WERI-Rb-1 (cell line): Measurements from ENCODE around the gene HLA-DQA1.
"Not testable (repeated sequence)": the region's sequence is repeated elsewhere in the genome, so short reads cannot be mapped to it uniquely, and the experiment has no call there.

Experiments used
- DNase-seq: peaks from one replicate; pipeline ENCODE4 v3.0.0-alpha.2; 2020
- H3K27ac ChIP-seq: fragments of 250-450 bp; sonication (Bioruptor Pico); 2 replicates; pipeline ENCODE4 v1.5.1; 2020; ENCODE audit warnings: mild to moderate bottlenecking, moderate library complexity
- H3K27me3 ChIP-seq: fragments of 250-450 bp; sonication (Bioruptor Pico); 2 replicates; pipeline ENCODE4 v1.5.1; 2021; ENCODE audit warnings: mild to moderate bottlenecking, low read depth, moderate library complexity; ENCODE audit not compliant: insufficient read depth, severe bottlenecking
- H3K36me3 ChIP-seq: fragments of 250-450 bp; sonication (Bioruptor Pico); 2 replicates; pipeline ENCODE4 v1.5.1; 2020; ENCODE audit warnings: mild to moderate bottlenecking, moderate library complexity
- H3K4me3 ChIP-seq: 2 replicates; pipeline ENCODE4 v1.5.1; 2011; ENCODE audit warnings: low read depth, mild to moderate bottlenecking, control low read depth, low read length
- H3K9me3 ChIP-seq: fragments of 250-450 bp; sonication (Bioruptor Pico); 2 replicates; pipeline ENCODE4 v1.5.1; 2021; ENCODE audit warnings: mild to moderate bottlenecking, moderate library complexity; ENCODE audit not compliant: severe bottlenecking
- TF ChIP-seq, protein P1 (sequence below): IDR thresholded peaks from 2 replicates; pipeline ENCODE4 v1.5.1; 2011; ENCODE audit warnings: low read depth, mild to moderate bottlenecking, control low read depth, inconsistent platforms, low read length

The HLA-DQA1 gene

DNA sequence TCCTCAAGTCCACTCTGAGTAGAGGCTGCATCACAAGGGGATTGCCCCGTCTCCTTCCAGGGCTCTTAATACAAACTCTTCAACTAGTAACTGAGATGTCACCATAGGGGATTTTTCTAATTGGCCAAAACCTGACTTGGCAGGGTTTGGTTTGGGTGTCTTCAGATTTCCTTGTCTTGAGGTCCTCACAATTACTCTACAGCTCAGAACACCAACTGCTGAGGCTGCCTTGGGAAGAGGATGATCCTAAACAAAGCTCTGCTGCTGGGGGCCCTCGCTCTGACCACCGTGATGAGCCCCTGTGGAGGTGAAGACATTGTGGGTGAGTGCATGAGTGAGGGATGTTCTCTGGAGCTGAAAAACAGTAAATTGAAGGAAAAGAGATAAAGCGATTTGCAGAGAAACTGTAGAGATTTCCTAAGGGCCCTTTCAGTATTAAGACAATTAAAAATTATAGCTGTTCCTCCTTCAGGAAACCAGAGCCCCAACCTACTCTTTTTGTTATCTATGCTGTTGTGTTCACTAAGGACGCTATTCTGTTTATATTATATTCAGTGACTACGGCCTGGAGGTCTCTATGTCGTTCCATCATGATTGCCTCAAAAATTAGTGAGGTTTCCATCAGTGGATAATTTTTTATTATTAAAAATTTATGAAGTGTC, at the start of gene HLA-DQA1:
Gene HLA-DQA1 (plus strand): TSS at position 188 of the 662 bp plus-strand sequence. CDS start 53 bp downstream, at position 241.
- DNase-seq, result no peak
- no peaks in the 10 kb centered on the region for H3K9me3 ChIP-seq
- no peaks in the 10 kb centered on the region for H3K36me3 ChIP-seq
- TF ChIP-seq, protein P1, sequence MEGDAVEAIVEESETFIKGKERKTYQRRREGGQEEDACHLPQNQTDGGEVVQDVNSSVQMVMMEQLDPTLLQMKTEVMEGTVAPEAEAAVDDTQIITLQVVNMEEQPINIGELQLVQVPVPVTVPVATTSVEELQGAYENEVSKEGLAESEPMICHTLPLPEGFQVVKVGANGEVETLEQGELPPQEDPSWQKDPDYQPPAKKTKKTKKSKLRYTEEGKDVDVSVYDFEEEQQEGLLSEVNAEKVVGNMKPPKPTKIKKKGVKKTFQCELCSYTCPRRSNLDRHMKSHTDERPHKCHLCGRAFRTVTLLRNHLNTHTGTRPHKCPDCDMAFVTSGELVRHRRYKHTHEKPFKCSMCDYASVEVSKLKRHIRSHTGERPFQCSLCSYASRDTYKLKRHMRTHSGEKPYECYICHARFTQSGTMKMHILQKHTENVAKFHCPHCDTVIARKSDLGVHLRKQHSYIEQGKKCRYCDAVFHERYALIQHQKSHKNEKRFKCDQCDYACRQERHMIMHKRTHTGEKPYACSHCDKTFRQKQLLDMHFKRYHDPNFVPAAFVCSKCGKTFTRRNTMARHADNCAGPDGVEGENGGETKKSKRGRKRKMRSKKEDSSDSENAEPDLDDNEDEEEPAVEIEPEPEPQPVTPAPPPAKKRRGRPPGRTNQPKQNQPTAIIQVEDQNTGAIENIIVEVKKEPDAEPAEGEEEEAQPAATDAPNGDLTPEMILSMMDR, result no peak
- H3K27ac ChIP-seq, result no peak within 1 kb of the TSS
- H3K4me3 ChIP-seq, result no peak within 1 kb of the TSS
- H3K27me3 ChIP-seq, result peaks cover 91% of the 10 kb centered on the region

DNA sequence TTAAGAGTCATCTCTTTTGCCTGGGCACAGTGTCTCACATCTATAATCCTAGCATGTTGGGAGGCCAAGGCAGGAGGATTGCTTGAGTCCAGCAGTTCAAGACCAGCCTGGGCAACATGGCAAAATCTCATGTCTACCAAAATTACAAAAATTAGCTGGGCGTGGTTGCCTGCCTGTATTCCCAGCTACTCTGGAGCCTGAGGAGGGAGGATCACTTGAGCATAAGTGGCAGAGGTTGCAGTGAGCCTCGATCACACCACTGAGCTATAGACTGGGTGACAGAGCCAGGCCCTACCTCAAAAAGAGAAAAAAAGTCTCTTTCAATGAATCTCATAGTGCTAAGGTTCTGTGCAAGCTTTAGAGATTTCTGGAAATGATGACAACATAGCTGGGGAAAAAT, 49.0 kb upstream of the HLA-DQA1 start:
- TF ChIP-seq, protein P1, result no peak
- no peak for DNase-seq
- no peaks in the 10 kb centered on the region for H3K36me3 ChIP-seq
- H3K9me3 ChIP-seq, result no peaks in the 10 kb centered on the region
- H3K27ac ChIP-seq, result no peak overlapping the region
- peaks cover 26% of the 10 kb centered on the region for H3K27me3 ChIP-seq
- no peak overlapping the region for H3K4me3 ChIP-seq

DNA sequence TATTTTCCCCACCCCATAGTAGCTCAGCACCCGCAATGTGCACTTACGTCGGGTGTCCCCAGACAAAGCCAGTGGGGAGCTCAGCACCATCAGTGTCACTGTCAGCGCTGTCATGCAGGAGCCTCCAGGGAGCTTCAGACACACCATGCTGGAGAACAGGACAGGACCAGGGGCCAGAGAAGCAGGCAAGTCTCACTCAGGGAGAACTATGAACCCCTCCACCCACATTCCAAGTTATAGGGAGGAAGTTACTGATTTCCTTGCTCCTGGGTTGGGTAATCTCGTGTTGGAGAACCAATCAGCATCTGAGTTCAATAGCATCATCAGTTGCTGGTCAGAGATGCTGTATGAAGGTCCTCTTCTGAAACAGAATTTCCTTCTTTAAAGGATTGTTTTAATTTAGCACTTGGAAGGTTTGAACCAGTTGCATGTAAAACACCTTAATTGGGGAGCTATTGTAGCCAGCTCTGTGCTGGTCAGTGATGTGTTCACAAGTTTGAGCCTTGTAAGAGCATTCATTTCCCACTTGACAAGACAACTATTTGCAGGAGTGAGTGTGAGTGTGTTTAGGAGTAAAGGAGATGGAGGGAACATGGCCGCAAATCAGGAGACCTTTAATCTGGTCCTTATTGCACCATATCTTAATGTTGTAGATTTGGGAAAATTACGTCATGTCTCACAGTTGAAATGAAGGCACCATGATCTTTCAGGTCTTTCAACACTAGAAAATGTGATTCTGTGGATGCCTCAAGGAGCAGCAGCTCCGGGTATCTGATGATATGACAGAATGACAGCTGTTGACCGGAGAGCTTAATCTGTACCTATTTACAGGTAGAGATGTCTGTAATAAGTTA, 47.4 kb upstream of the HLA-DQA1 start, which contains the start of gene HLA-DRB1:
Gene HLA-DRB1 (minus strand): TSS at position 253 of the 854 bp plus-strand sequence. CDS start 106 bp downstream, at position 147.
- H3K9me3 ChIP-seq, result no peaks in the 10 kb centered on the region
- no peaks in the 10 kb centered on the region for H3K36me3 ChIP-seq
- no peak within 1 kb of the TSS for H3K4me3 ChIP-seq
- TF ChIP-seq, protein P1, result no peak
- DNase-seq, result no peak
- peaks cover 12% of the 10 kb centered on the region for H3K27me3 ChIP-seq
- H3K27ac ChIP-seq, result no peak within 1 kb of the TSS

DNA sequence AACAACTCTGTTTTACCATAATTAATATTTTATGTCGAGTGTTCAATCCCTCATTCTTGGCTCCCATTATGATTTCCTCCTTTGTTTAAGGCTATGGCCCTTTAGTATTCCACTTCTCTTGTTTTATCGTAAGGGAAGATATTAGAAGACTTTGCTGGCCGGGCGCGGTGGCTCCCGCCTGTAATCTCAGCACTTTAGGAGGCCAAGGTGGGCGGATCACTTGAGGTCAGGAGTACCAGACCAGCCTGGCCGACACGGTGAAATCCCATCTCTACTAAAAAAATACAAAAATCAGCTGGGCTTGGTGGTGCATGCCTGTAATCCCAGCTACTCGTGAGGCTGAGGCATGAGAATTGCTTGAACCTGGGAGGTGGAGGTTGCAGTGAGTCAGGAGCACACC, 46.5 kb upstream of the HLA-DQA1 start:
- not testable (repeated sequence) for H3K27ac ChIP-seq, H3K9me3 ChIP-seq, H3K36me3 ChIP-seq, H3K4me3 ChIP-seq, H3K27me3 ChIP-seq, DNase-seq

DNA sequence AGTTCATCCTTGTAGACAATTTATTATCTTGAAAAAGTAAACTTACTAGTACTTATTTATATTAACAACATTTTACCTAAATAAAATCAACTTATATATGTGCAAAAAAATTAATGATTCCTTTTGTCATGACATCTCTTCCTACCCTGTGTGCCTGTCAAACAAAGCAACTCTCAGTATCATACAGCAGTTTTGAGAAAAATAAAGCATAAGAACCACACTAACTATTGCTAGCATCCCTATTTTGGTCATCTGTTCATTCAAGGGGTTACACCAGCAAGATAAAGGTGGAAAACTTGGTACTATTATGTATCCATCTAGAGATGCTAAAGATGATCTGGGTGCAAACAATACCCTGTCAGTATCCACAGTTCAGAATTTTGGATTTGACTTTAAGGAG, 40.2 kb upstream of the HLA-DQA1 start:
- peaks cover under 1% of the 10 kb centered on the region for H3K27me3 ChIP-seq
- no peak overlapping the region for H3K27ac ChIP-seq
- peaks cover 5% of the 10 kb centered on the region for H3K9me3 ChIP-seq
- TF ChIP-seq, protein P1, result no peak
- no peaks in the 10 kb centered on the region for H3K36me3 ChIP-seq
- no peak for DNase-seq
- no peak overlapping the region for H3K4me3 ChIP-seq

DNA sequence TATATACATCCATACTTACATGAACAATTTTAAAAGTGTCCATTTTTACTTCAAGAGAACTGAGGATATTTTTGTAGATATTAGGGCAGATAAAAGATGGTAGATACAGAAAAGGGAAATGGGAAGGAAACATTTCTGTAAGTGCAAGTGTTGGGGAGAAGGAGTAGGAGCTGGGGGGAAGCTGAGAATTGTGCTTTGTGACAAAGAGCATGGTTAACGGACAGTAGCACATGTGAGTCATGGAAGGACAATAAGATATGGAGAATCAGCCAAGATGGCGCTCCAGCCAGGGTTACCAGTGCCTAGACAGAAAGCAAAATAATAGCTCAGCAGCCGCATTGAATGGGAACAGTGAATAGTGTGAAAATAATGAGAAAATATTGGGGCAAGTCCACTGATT, 34.8 kb upstream of the HLA-DQA1 start:
- H3K27me3 ChIP-seq, result peaks cover 33% of the 10 kb centered on the region
- TF ChIP-seq, protein P1, result no peak
- H3K36me3 ChIP-seq, result no peaks in the 10 kb centered on the region
- no peak overlapping the region for H3K27ac ChIP-seq
- no peak for DNase-seq
- H3K9me3 ChIP-seq, result peaks cover 5% of the 10 kb centered on the region
- no peak overlapping the region for H3K4me3 ChIP-seq
